Measurements from ENCODE around the gene LHPP.

DNA sequence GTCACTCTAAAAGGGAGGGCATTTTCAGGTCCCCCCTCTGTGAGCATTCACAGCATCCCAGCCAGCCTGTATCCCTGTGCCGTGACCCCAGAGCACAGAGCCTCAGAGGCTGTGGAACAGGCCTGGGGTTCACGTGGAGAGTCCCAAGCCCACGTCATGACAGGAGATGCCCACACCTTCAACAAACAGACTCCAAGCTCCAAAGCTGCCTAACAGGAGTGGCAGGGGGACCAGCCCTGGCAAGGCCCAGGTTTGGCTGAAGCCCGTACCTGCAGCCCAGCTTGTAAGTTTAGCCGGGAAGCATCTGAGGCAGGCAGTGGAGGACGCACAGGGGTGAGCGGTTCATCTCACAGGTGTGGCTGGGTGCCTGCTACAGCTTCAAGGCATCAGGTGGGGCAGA, 33.5 kb downstream of the LHPP start:
- TF ChIP-seq TAF1 (IDR thresholded peaks at IDR 0.05; ENCODE audit: low read depth, low read length), result no peak
- no peak for TF ChIP-seq POLR2A (IDR thresholded peaks at IDR 0.05; ENCODE audit: low read depth, low read length)
- no peak for TF ChIP-seq POLR2AphosphoS5 (IDR thresholded peaks at IDR 0.05; ENCODE audit: low read depth, low read length)
- TF ChIP-seq SPI1 (IDR thresholded peaks at IDR 0.05; ENCODE audit: low read depth, low read length), result no peak
- TF ChIP-seq PAX5 (IDR thresholded peaks at IDR 0.05; ENCODE audit: insufficient read depth, low read length, severe bottlenecking), result no peak
